ENCODE data around the gene NPDC1.
"Not testable (repeated sequence)": the region's sequence is repeated elsewhere in the genome, so short reads cannot be mapped to it uniquely, and the experiment has no call there.

Gene NPDC1

GRCh38 chr9:137067860-137068538 is 22.0 kb upstream of the NPDC1 start:
- DNase-seq (ENCODE audit: low read depth) = peak; percentile 93
- peak; percentile 85 for TF ChIP-seq CTCF (IDR thresholded peaks at IDR 0.05; ENCODE audit: insufficient read depth, low read depth, low read length, missing control alignments)
- H3K4me3 ChIP-seq (ENCODE audit: low read depth, low read length) = no peak overlapping the region

- TF ChIP-seq CTCF (IDR thresholded peaks at IDR 0.05; ENCODE audit: insufficient read depth, low read depth, low read length, missing control alignments) = no peak
These were observed 20.3 kb upstream of the NPDC1 start for GRCh38 chr9:137066096-137066861.

GRCh38 chr9:137065336-137065967 is 19.5 kb upstream of the NPDC1 start:
- H3K4me3 ChIP-seq (ENCODE audit: low read depth, low read length) = no peak overlapping the region
- no peak for DNase-seq (ENCODE audit: low read depth)
- TF ChIP-seq CTCF (IDR thresholded peaks at IDR 0.05; ENCODE audit: insufficient read depth, low read depth, low read length, missing control alignments) = no peak

More at GRCh38 chr9:137066096-137066861, 20.3 kb upstream of the NPDC1 start:
- no peak overlapping the region for H3K4me3 ChIP-seq (ENCODE audit: low read depth, low read length)
- DNase-seq (ENCODE audit: low read depth) = no peak

- TF ChIP-seq CTCF (IDR thresholded peaks at IDR 0.05; ENCODE audit: insufficient read depth, low read depth, low read length, missing control alignments) = no peak
- DNase-seq (ENCODE audit: low read depth) = no peak
- H3K4me3 ChIP-seq (ENCODE audit: low read depth, low read length) = no peak overlapping the region
These were observed 18.8 kb upstream of the NPDC1 start for GRCh38 chr9:137064880-137065164.

GRCh38 chr9:137064027-137064879 is 18.3 kb upstream of the NPDC1 start:
- peak; percentile 64 for DNase-seq (ENCODE audit: low read depth)
- H3K4me3 ChIP-seq (ENCODE audit: low read depth, low read length) = no peak overlapping the region
- peak; percentile 95 for TF ChIP-seq CTCF (IDR thresholded peaks at IDR 0.05; ENCODE audit: insufficient read depth, low read depth, low read length, missing control alignments)

- H3K4me3 ChIP-seq (ENCODE audit: low read depth, low read length) = no peak overlapping the region
- DNase-seq (ENCODE audit: low read depth) = no peak
- TF ChIP-seq CTCF (IDR thresholded peaks at IDR 0.05; ENCODE audit: insufficient read depth, low read depth, low read length, missing control alignments) = no peak
These were observed 17.5 kb upstream of the NPDC1 start for GRCh38 chr9:137063311-137064026.

GRCh38 chr9:137062798-137063197 is 16.8 kb upstream of the NPDC1 start:
- DNase-seq (ENCODE audit: low read depth); H3K4me3 ChIP-seq (ENCODE audit: low read depth, low read length): not testable (repeated sequence)

Measured in GM12865 (cell line).